Muscle layer of duodenum (tissue), 2 donors: Measurements from ENCODE around the gene CCDC6.
"Not testable (repeated sequence)": the region's sequence is repeated elsewhere in the genome, so short reads cannot be mapped to it uniquely, and the experiment has no call there.

Source experiments
- H3K27ac ChIP-seq: one replicate; pipeline ENCODE4 v1.7.0; 2013; ENCODE audit warnings: mild to moderate bottlenecking, low read length
- H3K27me3 ChIP-seq: one replicate; pipeline ENCODE4 v1.7.0; 2013; ENCODE audit warnings: low read depth, mild to moderate bottlenecking, control low read depth, low read length
- H3K36me3 ChIP-seq, 2 donors: one replicate each; pipeline ENCODE4 v1.7.0; 2013; ENCODE audit warnings: low read length in 2 of 2, control low read depth in 1 of 2, mild to moderate bottlenecking in 1 of 2; ENCODE audit not compliant: insufficient read depth in 2 of 2, control insufficient read depth in 1 of 2
- H3K4me1 ChIP-seq, 2 donors: one replicate each; pipeline ENCODE4 v1.7.0; 2013; ENCODE audit warnings: low read length in 2 of 2, mild to moderate bottlenecking in 2 of 2, control low read depth in 1 of 2, moderate library complexity in 1 of 2; ENCODE audit not compliant: insufficient read depth in 2 of 2, control insufficient read depth in 1 of 2
- H3K4me3 ChIP-seq, 2 donors: one replicate each; pipeline ENCODE4 v1.7.0; 2013; ENCODE audit warnings: low read length in 2 of 2, low read depth in 1 of 2, mild to moderate bottlenecking in 1 of 2
- H3K9me3 ChIP-seq, 2 donors: one replicate each; pipeline ENCODE4 v1.7.0; 2013; ENCODE audit warnings: low read length in 2 of 2, control low read depth in 1 of 2, mild to moderate bottlenecking in 1 of 2; ENCODE audit not compliant: control insufficient read depth in 1 of 2
- donor health status: healthy.

CCDC6 gene

GRCh38 chr10:59880019-59880717 is 26.2 kb downstream of the CCDC6 start:
- no peaks in the 10 kb centered on the region for H3K9me3 ChIP-seq
- peaks cover 0 to 16% of the 10 kb centered on the region in 2 donors for H3K4me1 ChIP-seq
- H3K36me3 ChIP-seq = no peaks in the 10 kb centered on the region
- no peak overlapping the region for H3K27ac ChIP-seq
- no peaks in the 10 kb centered on the region for H3K27me3 ChIP-seq
- no peak overlapping the region for H3K4me3 ChIP-seq

GRCh38 chr10:59879363-59879913 is 26.9 kb downstream of the CCDC6 start:
- no peak overlapping the region for H3K27ac ChIP-seq
- H3K4me1 ChIP-seq = peaks cover 0 to 16% of the 10 kb centered on the region in 2 donors
- no peaks in the 10 kb centered on the region for H3K9me3 ChIP-seq
- no peaks in the 10 kb centered on the region for H3K27me3 ChIP-seq
- H3K4me3 ChIP-seq = no peak overlapping the region
- H3K36me3 ChIP-seq = no peaks in the 10 kb centered on the region

- no peaks in the 10 kb centered on the region for H3K9me3 ChIP-seq
- H3K27me3 ChIP-seq = no peaks in the 10 kb centered on the region
- no peaks in the 10 kb centered on the region for H3K36me3 ChIP-seq
- H3K27ac ChIP-seq = no peak overlapping the region
- H3K4me3 ChIP-seq = no peak overlapping the region
- H3K4me1 ChIP-seq = peaks cover 2 to 16% of the 10 kb centered on the region in 2 donors
Measured at GRCh38 chr10:59878915-59879314, 27.4 kb downstream of the CCDC6 start.

- no peaks in the 10 kb centered on the region for H3K9me3 ChIP-seq
- no peak overlapping the region for H3K4me3 ChIP-seq
- no peaks in the 10 kb centered on the region for H3K36me3 ChIP-seq
- H3K27me3 ChIP-seq = no peaks in the 10 kb centered on the region
- no peak overlapping the region for H3K27ac ChIP-seq
- H3K4me1 ChIP-seq = peaks cover 5 to 18% of the 10 kb centered on the region in 2 donors
Measured at GRCh38 chr10:59878289-59878688, 28.1 kb downstream of the CCDC6 start.

- Histone ChIP-seq H3K4me1 (peaks cover 8 to 25% of the 10 kb centered on the region in 2 donors), H3K9me3 (no peaks in the 10 kb centered on the region), H3K27me3 (no peaks in the 10 kb centered on the region), H3K36me3 (no peaks in the 10 kb centered on the region), H3K27ac (no peak overlapping the region), H3K4me3 (no peak overlapping the region)
Measured at GRCh38 chr10:59877191-59877671, 29.1 kb downstream of the CCDC6 start.

GRCh38 chr10:59876695-59877094 is 29.7 kb downstream of the CCDC6 start:
- H3K4me1 ChIP-seq = peaks cover 8 to 30% of the 10 kb centered on the region in 2 donors
- no peak overlapping the region for H3K27ac ChIP-seq
- no peaks in the 10 kb centered on the region for H3K9me3 ChIP-seq

GRCh38 chr10:59876208-59876607 is 30.1 kb downstream of the CCDC6 start:
- H3K27ac ChIP-seq, H3K27me3 ChIP-seq, H3K9me3 ChIP-seq, H3K36me3 ChIP-seq, H3K4me3 ChIP-seq: not testable (repeated sequence)
- peaks cover 8 to 35% of the 10 kb centered on the region in 2 donors for H3K4me1 ChIP-seq

More at GRCh38 chr10:59876695-59877094, 29.7 kb downstream of the CCDC6 start:
- H3K4me3 ChIP-seq = no peak overlapping the region
- H3K36me3 ChIP-seq = no peaks in the 10 kb centered on the region
- H3K27me3 ChIP-seq = no peaks in the 10 kb centered on the region

- H3K4me1 ChIP-seq = peaks cover 8 to 42% of the 10 kb centered on the region in 2 donors
- no peak overlapping the region for H3K4me3 ChIP-seq
- H3K36me3 ChIP-seq = no peaks in the 10 kb centered on the region
- H3K9me3 ChIP-seq = no peaks in the 10 kb centered on the region
- H3K27me3 ChIP-seq = no peaks in the 10 kb centered on the region
- peak overlapping the region; percentile 14 for H3K27ac ChIP-seq
Measured at GRCh38 chr10:59873896-59874295, 32.5 kb downstream of the CCDC6 start.

GRCh38 chr10:59872892-59873463 is 33.4 kb downstream of the CCDC6 start:
- no peaks in the 10 kb centered on the region for H3K36me3 ChIP-seq
- peak overlapping the region; percentile 56 for H3K27ac ChIP-seq
- no peak overlapping the region for H3K4me3 ChIP-seq
- no peaks in the 10 kb centered on the region for H3K9me3 ChIP-seq
- H3K27me3 ChIP-seq = no peaks in the 10 kb centered on the region
- peaks cover 8 to 38% of the 10 kb centered on the region in 2 donors for H3K4me1 ChIP-seq

- Histone ChIP-seq H3K4me1 (peaks cover 8 to 45% of the 10 kb centered on the region in 2 donors), H3K9me3 (no peaks in the 10 kb centered on the region)
Measured at GRCh38 chr10:59870152-59870551, 36.2 kb downstream of the CCDC6 start.

GRCh38 chr10:59869594-59869940 is 36.8 kb downstream of the CCDC6 start:
- peaks cover 14 to 50% of the 10 kb centered on the region in 2 donors for H3K4me1 ChIP-seq
- no peaks in the 10 kb centered on the region for H3K27me3 ChIP-seq
- no peaks in the 10 kb centered on the region for H3K9me3 ChIP-seq
- no peak overlapping the region for H3K27ac ChIP-seq
- H3K36me3 ChIP-seq = no peaks in the 10 kb centered on the region
- H3K4me3 ChIP-seq = no peak overlapping the region

More at GRCh38 chr10:59870152-59870551, 36.2 kb downstream of the CCDC6 start:
- Histone ChIP-seq H3K36me3 (no peaks in the 10 kb centered on the region), H3K27me3 (no peaks in the 10 kb centered on the region), H3K4me3 (no peak overlapping the region), H3K27ac (no peak overlapping the region)
